GM21737 (cell line): ENCODE measurements around the gene PPP1R12A.
"Not testable (repeated sequence)": the region's sequence is repeated elsewhere in the genome, so short reads cannot be mapped to it uniquely, and the experiment has no call there.

Source experiments
- ATAC-seq: cut with Tn5 transposase; IDR thresholded peaks from one replicate; pipeline ENCODE4 v1.9.1; 2021; ENCODE audit warnings: mild to moderate bottlenecking, moderate library complexity; ENCODE audit not compliant: unreplicated experiment

PPP1R12A gene

GRCh38 chr12:79843978-79844377 is 90.9 kb downstream of the PPP1R12A start:
- ATAC-seq = no peak

- ATAC-seq = no peak
Observed at GRCh38 chr12:79842630-79843029, 92.3 kb downstream of the PPP1R12A start.

- no peak for ATAC-seq
Observed at GRCh38 chr12:79841878-79842265, 93.0 kb downstream of the PPP1R12A start.

- ATAC-seq = no peak
Observed at GRCh38 chr12:79841248-79841877, 93.5 kb downstream of the PPP1R12A start.

GRCh38 chr12:79838359-79838758 is 96.5 kb downstream of the PPP1R12A start:
- ATAC-seq = no peak

- ATAC-seq = no peak
Observed at GRCh38 chr12:79837575-79837974, 97.3 kb downstream of the PPP1R12A start.

GRCh38 chr12:79835377-79835843 is 99.5 kb downstream of the PPP1R12A start:
- ATAC-seq = no peak

- ATAC-seq = no peak
Observed at GRCh38 chr12:79834712-79835376, 100.1 kb downstream of the PPP1R12A start.

- ATAC-seq = no peak
Observed at GRCh38 chr12:79830440-79830839, 104.5 kb downstream of the PPP1R12A start.

GRCh38 chr12:79828924-79829323 is 106.0 kb downstream of the PPP1R12A start:
- no peak for ATAC-seq

GRCh38 chr12:79827484-79827883 is 107.4 kb downstream of the PPP1R12A start:
- ATAC-seq = no peak

- no peak for ATAC-seq
Observed at GRCh38 chr12:79826267-79827128, 108.4 kb downstream of the PPP1R12A start.

- ATAC-seq = no peak
Observed at GRCh38 chr12:79822475-79822874, 112.4 kb downstream of the PPP1R12A start.

GRCh38 chr12:79818856-79819255 is 116.0 kb downstream of the PPP1R12A start:
- ATAC-seq = no peak

- ATAC-seq = not testable (repeated sequence)
Observed at GRCh38 chr12:79784366-79785065, 150.4 kb downstream of the PPP1R12A start.

- no peak for ATAC-seq
Observed at GRCh38 chr12:79782172-79782900, 152.6 kb downstream of the PPP1R12A start.

GRCh38 chr12:79778802-79779448 is 156.0 kb downstream of the PPP1R12A start:
- ATAC-seq = no peak

GRCh38 chr12:79776111-79776510 is 158.8 kb downstream of the PPP1R12A start:
- no peak for ATAC-seq

GRCh38 chr12:79775355-79776027 is 159.4 kb downstream of the PPP1R12A start:
- ATAC-seq = no peak
